NCI-H146 treated with DMSO at 0.1 percent for 48 hours (cell line): ENCODE data around the gene UNC5A.

Experiments
- DNase-seq: peaks from one replicate; lab custom pipeline; 2025; ENCODE audit not compliant: unreplicated experiment; lab: John Stamatoyannopoulos, UW

Gene UNC5A

DNA sequence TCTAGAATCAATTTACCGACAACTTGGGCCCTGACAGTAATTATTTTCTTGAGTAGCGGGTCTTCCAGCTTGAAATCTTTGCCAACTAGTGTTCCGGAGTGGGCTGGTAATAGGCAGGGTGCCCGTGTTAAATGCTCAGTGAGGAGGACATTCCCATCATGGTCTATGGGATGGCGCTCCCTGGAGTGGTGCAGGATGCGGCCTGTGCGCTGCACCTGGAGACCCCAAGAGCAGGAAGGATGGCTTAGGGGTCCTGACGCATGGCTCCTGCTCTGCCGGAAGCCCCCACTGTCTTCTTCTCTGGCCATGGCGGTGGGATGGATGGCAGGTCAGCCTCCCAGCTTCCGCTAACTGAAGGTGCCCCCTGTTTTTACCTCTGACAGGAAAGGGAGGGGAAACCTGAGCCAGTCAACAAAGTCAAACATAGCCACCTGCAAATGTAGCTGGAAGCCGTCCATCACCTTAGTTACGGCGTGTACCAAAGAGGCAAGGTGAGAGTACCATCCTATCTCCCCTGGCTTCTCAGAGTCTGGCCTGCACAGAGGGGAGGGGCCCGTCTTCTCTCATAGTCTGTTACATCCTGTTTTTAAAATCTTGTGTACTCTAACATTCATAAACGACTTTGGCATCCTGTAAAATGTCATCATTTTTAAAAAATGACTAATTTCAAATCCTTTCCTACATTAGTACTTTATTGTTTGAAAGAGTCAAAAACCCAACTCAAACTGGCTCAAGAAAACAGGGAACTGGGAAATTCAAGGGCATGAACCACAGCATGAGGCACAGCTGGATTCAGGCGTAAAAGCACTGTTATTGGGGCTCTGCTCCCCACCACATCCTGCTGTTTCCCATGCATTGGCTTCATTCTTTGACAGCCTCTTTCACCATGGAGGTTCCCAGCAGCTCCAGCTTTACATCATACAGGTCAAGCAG is 28.5 kb upstream of the UNC5A start:
- DNase-seq = no peak

DNA sequence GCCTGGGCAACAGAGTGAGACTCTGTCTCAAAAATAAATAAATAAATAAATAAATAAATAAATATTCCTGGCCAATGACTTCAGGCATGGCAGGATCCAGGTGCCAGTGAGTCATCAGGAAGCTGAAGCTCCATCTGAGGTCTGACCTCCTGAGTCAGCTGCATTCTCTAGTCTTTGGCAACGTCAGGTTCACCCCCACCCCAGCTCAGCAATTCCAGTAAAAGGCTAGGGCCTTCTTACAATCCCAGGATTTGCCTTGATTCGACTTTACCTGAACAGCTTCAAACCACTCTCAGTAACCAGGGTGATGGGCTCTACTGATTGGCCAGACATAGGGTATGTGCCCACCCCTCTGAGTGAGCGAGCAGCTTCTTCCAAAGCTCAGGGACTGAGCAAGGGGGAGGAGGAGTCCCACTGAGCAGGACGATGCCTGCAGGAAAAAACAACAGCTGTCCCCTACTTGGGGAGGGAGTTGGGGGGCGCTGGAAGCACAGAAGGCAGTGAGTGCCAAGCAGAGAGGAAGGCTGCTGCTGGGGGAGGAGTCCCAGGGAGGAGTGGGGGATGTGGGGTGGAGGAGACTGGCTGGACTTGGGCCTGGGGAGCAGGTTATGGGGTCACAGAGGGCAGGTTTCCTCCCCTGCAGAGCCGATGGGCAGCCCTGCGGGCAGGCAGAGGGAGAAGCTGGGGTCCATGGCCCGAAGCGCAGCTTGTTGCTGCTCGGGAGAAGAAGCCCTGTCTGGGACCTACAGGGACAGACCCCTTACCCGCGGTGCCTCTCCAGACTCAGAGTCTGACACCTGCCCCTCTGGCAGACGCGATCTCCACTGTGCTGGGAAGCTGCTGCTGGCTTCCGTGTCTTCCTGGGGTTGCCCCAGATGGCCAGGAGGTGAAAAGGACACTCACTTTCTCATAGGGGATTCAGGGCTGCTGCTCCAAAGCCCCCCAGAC is 25.9 kb upstream of the UNC5A start:
- no peak for DNase-seq

DNA sequence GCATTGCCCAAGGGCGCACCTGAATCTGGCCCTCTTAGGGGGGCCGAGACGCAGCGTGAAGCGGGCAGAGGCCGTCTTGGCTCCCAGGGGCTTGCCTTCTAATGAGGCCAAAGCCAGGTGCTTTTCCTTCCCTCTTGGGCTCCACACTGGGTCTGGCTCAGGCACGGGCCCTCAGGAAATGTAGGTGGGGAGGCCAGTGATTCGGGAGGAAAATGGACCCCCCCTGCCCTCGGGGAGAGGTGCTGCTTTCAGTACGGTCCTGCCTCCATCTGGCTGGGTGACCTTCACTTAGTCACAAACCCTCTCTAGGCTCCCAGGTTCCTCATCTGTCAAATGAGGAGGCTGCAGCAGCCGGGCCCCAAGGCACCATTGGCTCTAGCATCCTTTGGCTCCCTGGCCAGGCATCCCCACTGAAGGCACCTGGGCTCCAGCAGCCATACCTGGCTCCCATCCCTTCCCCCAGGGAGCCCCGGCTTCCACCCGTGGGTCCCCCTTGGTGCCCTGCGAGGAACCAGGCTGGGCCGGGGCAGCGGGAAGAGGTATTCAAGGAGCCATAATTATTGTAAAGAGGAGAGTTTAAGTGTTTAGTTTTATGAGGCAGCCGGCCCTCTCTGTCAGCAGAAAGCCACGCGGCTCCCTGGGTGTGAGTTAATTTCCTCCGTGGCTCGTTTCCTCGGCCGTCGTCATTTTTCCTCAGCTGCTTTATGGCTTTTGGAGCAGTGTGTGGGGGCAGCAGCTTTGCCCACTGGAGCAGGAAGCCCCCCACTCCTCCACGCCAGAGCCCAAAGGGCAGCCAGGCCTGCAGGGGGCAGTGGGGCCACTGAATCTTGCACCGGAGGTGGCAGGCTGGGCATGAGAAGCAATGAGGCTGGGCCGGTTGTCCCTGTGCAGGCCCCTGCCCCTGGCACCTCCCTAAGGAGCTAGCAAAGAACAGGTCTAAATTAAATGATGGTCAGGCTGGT is 24.9 kb upstream of the UNC5A start:
- DNase-seq = no peak

DNA sequence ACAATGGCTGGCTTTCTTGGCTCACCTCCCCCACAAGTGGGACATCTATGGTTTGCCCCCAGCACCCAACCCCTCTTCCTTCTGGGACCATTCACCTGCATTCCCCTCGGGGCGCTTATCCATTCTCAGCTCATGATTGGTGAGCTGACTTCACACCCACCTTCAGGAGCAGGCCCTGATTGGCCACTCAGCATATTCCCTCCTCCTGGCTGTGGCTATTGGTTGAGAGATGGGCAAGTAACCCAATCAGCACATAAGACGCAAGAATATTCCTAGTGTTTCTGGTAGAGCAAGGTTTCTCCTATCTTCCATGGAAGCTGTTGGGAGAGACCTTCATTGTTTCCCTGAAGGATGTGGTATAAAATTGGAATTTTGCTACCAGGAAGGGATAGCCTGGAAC is 22.7 kb upstream of the UNC5A start:
- DNase-seq = no peak

DNA sequence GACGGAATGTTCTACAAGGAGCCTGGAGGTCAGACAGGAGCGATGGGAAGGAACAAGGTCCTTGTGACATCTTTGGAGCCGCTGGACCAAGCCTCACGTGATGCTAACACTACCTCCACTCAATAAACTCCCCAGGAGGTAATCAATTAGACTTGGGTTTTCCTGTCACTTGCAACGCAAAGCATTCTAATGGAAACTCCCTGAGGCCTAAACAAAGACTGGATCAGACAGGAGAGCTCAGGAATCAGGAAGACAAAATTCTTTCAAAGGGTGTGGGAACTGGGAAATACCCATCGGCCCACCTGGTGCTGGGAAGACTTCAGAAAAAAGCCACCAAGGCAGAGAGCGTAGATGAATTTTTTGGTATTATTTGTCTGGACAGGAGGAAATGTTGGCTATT is 22.3 kb upstream of the UNC5A start:
- no peak for DNase-seq

DNA sequence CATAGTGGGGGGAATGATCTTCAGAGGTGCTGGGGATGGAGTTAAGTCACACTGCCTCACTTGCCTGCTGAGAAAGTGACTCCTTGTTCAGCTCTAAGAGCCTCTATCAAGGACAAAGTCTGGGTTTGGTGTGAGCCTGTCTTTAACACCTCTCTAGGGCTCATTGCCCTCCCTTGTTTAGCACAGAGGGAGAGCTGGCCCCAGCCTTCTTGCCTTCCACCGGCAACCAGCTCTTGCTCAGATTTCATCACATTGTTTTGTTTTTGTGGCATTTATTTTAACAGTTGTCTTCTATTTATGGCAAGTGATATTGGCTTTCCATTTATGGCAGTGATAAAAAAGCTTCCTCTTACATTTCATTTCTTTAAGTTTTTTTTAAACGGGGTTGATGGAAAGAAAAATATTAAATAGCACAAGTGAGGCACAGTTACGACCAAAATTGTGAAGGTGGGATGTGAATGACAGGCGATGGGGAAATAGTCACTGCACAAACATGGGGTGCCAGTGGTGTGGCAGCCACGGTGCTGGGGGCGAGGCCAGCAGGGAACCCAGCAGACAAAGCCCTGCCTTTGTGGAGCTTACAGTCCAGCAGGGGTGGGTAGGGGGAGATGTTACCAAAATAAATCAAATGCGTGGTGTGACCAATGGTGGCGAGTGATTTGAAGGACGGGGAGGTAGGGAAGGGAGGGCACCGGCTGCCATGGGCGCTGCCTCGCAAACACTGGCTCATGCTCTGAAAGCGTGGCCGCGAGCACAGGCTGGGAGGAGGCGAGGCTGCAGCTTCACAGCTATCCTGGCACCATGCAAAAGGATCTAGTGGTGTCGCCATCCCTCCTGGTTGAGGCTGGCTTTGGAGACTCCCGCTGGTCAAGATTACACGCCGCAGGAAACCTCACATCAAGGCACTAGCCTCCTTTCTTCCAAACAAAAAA is 21.2 kb upstream of the UNC5A start:
- peak; percentile 59 for DNase-seq

DNA sequence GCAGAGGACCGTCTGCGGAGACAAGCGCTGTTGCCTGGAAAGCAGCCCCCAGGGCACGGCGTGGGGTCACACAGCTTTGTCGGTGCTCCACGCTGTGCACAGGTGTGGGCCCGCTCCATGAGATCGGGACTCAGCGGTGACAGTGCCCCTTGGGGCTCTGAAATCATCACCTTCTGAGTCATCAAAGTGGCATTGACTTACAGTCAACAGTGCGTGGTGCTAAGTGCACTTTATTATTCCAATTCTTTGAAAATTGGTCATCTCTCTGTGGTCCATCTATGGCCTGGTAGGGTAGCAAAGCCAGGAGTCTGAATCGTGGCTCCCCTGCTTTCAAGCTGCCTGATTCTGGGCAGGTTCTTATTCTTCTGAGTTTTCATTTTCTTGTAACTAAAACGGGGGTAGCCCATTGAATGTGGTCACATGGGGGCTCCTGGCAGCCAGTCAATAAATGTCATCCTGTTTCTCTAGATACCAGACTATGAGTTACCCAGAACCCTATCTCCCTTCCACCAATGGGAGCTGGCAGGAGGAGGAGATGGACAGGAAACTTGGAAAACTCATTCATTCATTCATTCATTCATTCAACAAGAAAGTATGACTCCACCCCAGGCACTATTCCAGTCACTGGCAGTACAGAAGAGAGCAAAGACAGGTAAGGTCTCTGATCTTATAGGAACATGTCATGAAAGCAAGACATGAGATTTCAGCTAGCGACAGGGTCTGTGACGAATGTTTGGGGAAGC is 20.3 kb upstream of the UNC5A start:
- peak; percentile 59 for DNase-seq

DNA sequence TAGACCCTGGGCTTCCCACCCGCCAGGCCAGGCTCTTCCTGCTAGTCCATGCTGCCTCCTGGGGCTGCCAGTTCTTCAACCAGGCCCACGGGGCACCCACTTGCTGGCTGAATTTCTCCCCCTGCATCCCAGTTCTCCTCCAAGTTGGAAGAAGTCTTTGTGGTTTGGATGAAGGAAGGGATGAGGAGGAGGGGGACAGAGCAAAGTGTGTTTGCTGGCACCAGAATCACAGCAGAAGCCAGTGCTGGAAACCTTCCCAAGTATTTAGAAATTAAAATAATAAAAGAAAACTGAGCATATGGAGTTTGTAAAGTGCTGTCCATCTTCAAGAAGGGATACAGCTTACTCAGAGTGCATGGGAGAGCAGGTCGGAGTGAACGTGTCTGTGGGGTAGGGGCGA is 19.4 kb upstream of the UNC5A start:
- no peak for DNase-seq

DNA sequence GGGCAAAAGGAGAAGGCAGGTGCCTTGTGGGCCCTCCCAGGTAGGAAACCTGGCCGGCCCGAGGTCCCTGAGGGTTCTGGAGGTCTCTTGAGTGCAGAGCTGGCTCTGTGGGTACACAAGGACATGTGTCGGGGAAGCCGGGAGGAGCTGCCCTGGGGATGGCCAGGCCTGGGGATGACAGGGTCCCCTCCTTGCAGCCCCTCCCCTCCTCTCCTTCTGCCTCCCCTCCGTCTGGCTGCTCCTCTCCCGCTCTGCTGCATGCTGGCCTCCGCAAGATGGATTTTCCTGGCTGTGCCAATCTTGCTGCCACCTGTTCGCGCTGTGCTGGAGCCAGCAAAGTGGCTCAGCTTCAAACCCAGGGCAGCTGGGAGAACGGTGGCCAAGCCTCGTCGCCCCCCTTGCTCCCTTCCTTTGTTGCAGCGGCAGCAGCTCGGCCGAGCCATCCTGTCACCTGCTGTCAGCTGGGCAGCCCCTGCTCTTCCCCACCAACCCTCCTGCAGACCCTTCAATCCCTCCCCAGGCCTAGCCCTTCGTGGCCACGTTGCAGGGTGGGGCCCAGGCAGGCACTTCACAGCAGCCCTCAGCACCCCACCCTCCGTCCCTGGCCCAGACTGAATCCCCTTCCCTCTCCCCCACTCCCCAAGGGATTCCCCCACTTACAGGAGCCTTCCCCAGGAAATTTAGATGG is 17.6 kb upstream of the UNC5A start:
- DNase-seq = no peak

DNA sequence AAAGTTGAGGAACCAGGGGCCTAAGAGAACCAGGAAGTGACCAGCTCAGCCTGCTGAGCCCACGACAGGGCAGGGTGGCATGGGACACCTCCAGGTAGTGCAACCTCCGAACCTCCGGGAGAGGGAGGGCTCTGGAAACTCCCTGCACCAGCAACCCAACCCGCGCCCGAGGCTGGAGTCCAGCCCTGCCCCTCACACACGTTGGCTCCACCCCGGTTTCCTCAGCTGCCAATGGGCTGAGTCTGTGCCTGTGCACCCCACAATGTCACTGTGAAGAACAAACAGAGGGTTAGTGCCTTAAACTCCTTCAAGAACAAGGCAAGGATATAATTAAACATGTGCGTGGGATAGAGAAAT is 17.0 kb upstream of the UNC5A start:
- no peak for DNase-seq

DNA sequence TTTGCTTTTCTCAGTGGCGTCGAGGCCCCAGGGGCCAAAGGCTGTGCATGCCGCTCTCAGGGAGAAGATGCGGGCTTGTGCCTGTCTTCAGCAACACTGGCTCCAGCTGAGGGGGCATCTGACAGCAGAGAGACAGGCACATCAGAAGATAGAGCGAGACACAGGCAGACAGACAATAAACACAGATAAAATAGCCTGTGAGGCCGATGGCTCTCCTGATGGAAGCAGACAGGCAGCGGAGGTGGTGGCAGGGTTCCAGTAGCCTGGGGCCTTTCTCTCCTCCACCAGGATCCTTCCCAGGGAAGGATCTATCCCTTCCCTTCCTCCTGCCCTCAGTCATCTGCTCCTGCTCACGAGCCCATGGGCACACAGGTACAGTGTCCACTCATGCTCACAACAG is 16.6 kb upstream of the UNC5A start:
- DNase-seq = no peak

DNA sequence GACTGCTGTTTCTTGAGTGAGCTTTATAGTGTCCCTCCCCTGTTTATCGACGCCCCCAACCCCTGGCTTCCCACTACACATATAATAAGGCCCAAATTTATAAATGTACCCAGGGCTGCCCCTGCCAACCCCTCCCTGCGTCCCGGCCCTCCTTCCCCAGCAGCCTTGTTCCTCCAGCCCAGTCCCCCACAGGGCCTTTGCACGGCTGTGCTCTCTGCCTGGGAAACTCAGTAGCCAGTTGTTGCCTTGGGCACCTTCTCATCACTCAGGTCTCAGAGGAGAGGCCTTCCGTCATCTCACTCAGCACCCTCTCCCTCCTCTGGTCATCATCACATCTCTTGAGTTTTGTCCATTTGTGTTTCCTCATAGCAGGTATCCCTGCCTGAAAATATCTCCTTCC is 15.8 kb upstream of the UNC5A start:
- no peak for DNase-seq

DNA sequence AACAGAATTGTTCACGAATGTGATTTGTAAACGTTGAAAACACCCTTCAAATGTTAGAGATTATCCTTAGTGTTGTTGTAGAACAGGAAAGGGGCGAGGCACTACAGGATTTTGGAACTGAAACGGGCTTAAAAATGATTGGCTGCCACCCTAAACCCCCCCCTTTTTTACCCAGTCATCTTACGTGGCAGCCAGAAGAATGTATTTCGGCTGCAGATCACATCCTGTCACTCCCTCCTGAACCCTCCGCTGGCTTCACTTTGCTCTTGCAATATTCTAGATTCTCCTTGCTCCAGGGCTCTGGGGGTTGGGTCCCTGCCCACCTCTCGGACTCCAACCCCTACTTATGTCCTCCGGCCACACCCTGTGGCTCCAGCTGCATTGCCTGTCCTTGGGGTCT is 13.9 kb upstream of the UNC5A start:
- DNase-seq = no peak

DNA sequence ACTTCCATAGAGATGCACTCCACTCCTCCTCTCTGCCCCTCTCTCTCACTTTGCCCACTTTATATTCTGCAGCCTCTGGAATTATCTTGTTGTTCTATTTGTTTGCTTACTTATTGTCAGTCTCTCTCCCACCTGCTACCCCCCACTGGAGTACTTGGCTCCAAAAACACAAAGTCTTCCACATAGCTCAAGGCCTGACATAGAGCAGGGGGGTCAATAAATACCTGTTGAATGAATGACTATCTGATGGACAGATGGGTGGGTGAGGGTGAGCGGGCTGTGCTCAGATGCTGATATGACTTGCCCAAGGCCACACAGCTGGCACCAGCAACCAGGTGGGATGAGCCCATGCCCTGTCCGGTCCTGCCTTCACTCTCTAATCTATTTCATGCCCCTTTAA is 13.4 kb upstream of the UNC5A start:
- no peak for DNase-seq

DNA sequence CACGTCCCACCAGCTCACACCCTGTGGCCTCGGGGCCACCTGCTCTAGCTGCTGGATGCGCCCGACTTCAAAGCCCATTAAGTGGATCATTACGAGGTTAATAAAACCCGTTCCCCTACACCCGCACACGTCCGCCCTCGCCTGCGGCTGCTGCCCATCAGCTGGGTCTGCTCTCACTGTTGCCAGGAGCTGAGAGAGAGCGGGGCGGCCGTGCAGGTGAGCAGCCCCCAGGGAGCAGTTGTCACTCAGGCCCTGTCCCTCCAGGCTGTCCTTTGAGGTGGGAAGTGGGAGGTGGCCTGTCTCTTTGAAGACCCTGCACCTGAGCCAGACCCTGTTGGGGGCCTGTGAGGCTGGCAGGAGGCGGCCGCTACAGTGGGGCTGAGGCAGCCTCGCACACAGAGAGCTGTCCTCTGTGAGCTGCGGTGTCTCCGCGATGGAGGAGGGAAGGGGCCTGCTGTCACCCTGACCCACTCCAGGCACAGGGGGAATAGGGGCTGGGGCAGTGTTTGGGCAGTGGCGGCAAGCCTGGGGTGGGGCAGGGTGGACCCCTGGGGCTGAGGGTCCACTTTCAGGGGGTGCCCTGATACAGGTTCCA is 12.8 kb upstream of the UNC5A start:
- DNase-seq = peak; percentile 9

DNA sequence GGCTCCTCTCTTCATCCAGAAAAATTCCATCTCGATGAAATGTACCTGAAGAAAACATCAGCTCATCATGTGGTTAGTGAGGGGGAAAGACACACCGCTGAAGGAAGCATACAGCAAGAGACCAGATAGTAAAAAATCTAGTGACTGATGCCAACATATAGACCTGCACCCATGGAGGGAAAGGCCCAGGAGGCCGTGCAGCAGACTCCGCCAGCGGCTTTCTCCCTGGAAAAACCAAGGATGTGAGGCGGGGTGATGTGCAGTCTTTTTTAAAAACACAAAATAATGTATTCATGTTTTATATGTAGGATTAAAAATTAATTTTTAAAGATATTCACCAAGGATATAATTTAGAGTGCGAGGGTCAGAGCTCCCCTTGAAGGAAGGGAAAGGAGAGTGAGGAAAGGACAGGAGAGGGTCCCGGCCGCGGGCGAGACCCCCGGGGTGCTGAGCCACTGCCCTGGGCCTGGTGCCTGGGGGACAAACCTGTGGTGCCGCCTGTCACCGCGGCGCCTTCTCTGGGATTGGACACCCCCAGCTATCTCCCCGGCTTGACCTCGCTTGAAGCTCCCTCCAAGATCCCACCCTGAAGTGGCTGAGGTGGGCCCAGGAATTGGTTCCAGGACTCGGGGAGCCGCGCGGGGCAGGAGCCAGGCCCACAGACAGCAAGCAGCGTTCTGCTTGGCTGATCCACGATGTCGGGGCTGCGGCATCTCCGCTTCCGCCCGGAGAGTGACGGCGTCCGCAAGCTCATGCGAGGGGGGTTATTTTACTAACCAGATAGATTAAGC is 12.1 kb upstream of the UNC5A start:
- DNase-seq = no peak

DNA sequence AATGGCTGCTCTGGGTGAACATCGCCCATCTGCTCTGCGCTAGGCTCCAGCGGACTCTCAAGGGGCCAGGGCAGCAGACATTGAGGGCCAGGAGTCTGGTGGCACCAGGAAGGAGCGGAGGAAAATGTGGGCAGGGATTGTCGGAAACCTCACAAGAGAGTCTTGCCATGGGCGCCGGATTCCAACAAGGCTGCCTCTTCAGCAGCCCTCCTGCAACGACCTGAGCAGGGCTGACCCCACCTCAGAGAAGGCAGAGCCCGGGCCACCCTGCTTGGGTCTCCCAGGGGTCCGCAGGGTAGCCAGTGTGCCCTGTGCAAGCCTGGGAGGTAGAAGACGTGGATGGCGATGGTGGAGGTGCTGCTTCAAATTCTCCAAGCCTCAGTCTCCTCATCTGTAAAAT is 11.4 kb upstream of the UNC5A start:
- DNase-seq = no peak
